Stimulated activated CD4-positive, alpha-beta T cell treated with anti-CD3 and anti-CD28 coated beads, Interleukin-15, amount 100 ng/mL, for 24 hours (primary cell): ENCODE data around the gene ADGRV1.

Source experiments
- DNase-seq: peaks from one replicate; pipeline ENCODE4 v3.0.0-alpha.2; 2020

The ADGRV1 gene

GRCh38 chr5:91091471-91092234 lies 533.1 kb downstream of the ADGRV1 start:
- no peak for DNase-seq

- no peak for DNase-seq
Measured at GRCh38 chr5:91092859-91093783, 534.5 kb downstream of the ADGRV1 start.

- no peak for DNase-seq
Measured at GRCh38 chr5:91095313-91095712, 536.7 kb downstream of the ADGRV1 start.

GRCh38 chr5:91095786-91096385 lies 537.3 kb downstream of the ADGRV1 start:
- DNase-seq = no peak

- DNase-seq = no peak
Measured at GRCh38 chr5:91098541-91098940, 539.9 kb downstream of the ADGRV1 start.

GRCh38 chr5:91101600-91102379 lies 543.2 kb downstream of the ADGRV1 start:
- DNase-seq = peak; percentile 55

- DNase-seq = no peak
Measured at GRCh38 chr5:91103353-91104061, 544.9 kb downstream of the ADGRV1 start.

GRCh38 chr5:91104062-91104448 lies 545.5 kb downstream of the ADGRV1 start:
- DNase-seq = no peak

GRCh38 chr5:91106842-91107511 lies 548.4 kb downstream of the ADGRV1 start:
- DNase-seq = no peak

GRCh38 chr5:91109634-91110033 lies 551.0 kb downstream of the ADGRV1 start:
- no peak for DNase-seq

- no peak for DNase-seq
Measured at GRCh38 chr5:91110686-91111085, 552.1 kb downstream of the ADGRV1 start.

- DNase-seq = no peak
Measured at GRCh38 chr5:91111473-91112238, 553.1 kb downstream of the ADGRV1 start.

- no peak for DNase-seq
Measured at GRCh38 chr5:91114658-91115057, 556.1 kb downstream of the ADGRV1 start.

- DNase-seq = no peak
Measured at GRCh38 chr5:91118354-91118753, 559.8 kb downstream of the ADGRV1 start.

GRCh38 chr5:91118796-91119195 lies 560.2 kb downstream of the ADGRV1 start:
- DNase-seq = no peak

- no peak for DNase-seq
Measured at GRCh38 chr5:91119217-91119616, 560.6 kb downstream of the ADGRV1 start.

- DNase-seq = no peak
Measured at GRCh38 chr5:91119981-91120850, 561.6 kb downstream of the ADGRV1 start.

GRCh38 chr5:91121347-91121993 lies 562.9 kb downstream of the ADGRV1 start:
- no peak for DNase-seq

- DNase-seq = no peak
Measured at GRCh38 chr5:91122651-91123050, 564.1 kb downstream of the ADGRV1 start.
